Smooth muscle cell (in vitro differentiated cells): Measurements from ENCODE around the gene ITGAD. TPM values are rescaled to one million over a fixed set of nuclear protein-coding genes. Genes with fewer than 3 reads are reported as not detected.

Source experiments
- DNase-seq: peaks from one replicate; lab custom pipeline; 2025; ENCODE audit not compliant: unreplicated experiment; lab: John Stamatoyannopoulos, UW
- H2AFZ ChIP-seq: fragments of 200-600 bp; sonication (generic); 2 replicates; pipeline ENCODE4 v1.6.0; 2016; ENCODE audit warnings: antibody characterized with exemption, low read depth, mild to moderate bottlenecking
- H3F3A ChIP-seq: fragments of 200-600 bp; sonication (generic); 2 replicates; pipeline ENCODE4 v1.6.0; 2017; ENCODE audit warnings: antibody characterized with exemption, low read depth
- H3K27ac ChIP-seq: fragments of 200-600 bp; sonication (generic); 2 replicates; pipeline ENCODE4 v1.5.1; 2016; ENCODE audit warnings: low read depth, mild to moderate bottlenecking
- H3K27me3 ChIP-seq: fragments of 200-600 bp; sonication (generic); 2 replicates; pipeline ENCODE4 v1.6.1; 2016; ENCODE audit warnings: low read depth, mild to moderate bottlenecking
- H3K36me3 ChIP-seq: fragments of 200-600 bp; sonication (generic); 2 replicates; pipeline ENCODE4 v1.5.1; 2016; ENCODE audit warnings: low read depth
- H3K4me1 ChIP-seq: fragments of 200-600 bp; sonication (generic); 2 replicates; pipeline ENCODE4 v1.5.1; 2016; ENCODE audit warnings: low read depth
- H3K4me2 ChIP-seq: fragments of 200-600 bp; sonication (generic); 2 replicates; pipeline ENCODE4 v1.6.0; 2016; ENCODE audit warnings: mild to moderate bottlenecking
- H3K4me3 ChIP-seq: fragments of 200-600 bp; sonication (generic); 2 replicates; pipeline ENCODE4 v1.5.1; 2016; ENCODE audit warnings: mild to moderate bottlenecking
- H3K79me2 ChIP-seq: fragments of 200-600 bp; sonication (generic); 2 replicates; pipeline ENCODE4 v1.6.0; 2016; ENCODE audit warnings: low read depth, mild to moderate bottlenecking
- H3K9ac ChIP-seq: fragments of 200-600 bp; sonication (generic); 2 replicates; pipeline ENCODE4 v1.6.0; 2016; ENCODE audit warnings: low read depth
- H3K9me3 ChIP-seq: fragments of 200-600 bp; sonication (generic); replicated peaks from 2 replicates; pipeline ENCODE4 v1.5.1; 2016; ENCODE audit warnings: low read depth
- H4K20me1 ChIP-seq: fragments of 200-600 bp; sonication (generic); 2 replicates; pipeline ENCODE4 v1.6.0; 2016; ENCODE audit warnings: low read depth
- WGBS: methylation state at CpG from one replicate; pipeline ENCODE4 v1.1.7; 2016; ENCODE audit warnings: low lambda C conversion rate; 5-methylcytosine and 5-hydroxymethylcytosine counted together
- polyA plus RNA-seq: library from polyadenylated mRNA; unstranded; fragments of >200 nt; fragmentation: Nextera tagmentation; extraction: Ambion mirVana; gene quantifications from 2 replicates; pipeline ENCODE4 v1.2.1, GENCODE V29; 2016
- total RNA-seq: library from RNA; depleted of rRNA; stranded (reverse); fragments of >200 nt; gene quantifications from 2 replicates; pipeline ENCODE4 v1.2.3, GENCODE V29; 2014
- TF ChIP-seq, protein P1 (sequence below): fragments of 200-600 bp; sonication (generic); IDR thresholded peaks from 2 replicates; pipeline ENCODE4 v1.5.1; 2017; ENCODE audit warnings: borderline replicate concordance, mild to moderate bottlenecking, antibody characterized with exemption; ENCODE audit not compliant: insufficient read depth, poor library complexity, severe bottlenecking

The ITGAD gene
- total and polyA plus RNA-seq, 2 experiments from 2014 or later: not detected

DNA sequence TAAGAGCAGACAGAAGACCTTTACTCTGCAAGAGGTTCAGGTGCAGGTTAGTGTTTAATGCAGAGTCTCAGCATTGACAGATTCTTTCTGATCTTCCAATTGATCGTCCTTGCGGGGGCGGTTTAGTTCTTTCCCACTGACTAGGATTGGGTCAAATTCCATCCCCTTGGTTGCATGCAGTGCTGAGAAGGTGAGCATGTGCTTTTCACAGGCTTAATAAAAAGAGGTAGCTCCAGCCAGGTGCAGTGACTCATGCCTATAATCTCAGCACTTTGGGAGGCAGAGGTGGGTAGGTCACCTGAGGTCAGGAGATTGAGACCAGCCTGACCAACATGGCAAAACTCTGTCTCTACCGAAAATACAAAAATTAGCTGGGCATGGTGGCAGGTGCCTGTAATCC is 7.5 kb upstream of the ITGAD start:
- no peak overlapping the region for H3K4me3 ChIP-seq
- no peaks in the 10 kb centered on the region for H3K36me3 ChIP-seq
- TF ChIP-seq, protein P1, sequence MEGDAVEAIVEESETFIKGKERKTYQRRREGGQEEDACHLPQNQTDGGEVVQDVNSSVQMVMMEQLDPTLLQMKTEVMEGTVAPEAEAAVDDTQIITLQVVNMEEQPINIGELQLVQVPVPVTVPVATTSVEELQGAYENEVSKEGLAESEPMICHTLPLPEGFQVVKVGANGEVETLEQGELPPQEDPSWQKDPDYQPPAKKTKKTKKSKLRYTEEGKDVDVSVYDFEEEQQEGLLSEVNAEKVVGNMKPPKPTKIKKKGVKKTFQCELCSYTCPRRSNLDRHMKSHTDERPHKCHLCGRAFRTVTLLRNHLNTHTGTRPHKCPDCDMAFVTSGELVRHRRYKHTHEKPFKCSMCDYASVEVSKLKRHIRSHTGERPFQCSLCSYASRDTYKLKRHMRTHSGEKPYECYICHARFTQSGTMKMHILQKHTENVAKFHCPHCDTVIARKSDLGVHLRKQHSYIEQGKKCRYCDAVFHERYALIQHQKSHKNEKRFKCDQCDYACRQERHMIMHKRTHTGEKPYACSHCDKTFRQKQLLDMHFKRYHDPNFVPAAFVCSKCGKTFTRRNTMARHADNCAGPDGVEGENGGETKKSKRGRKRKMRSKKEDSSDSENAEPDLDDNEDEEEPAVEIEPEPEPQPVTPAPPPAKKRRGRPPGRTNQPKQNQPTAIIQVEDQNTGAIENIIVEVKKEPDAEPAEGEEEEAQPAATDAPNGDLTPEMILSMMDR: no peak
- peaks cover 2% of the 10 kb centered on the region for H3K4me1 ChIP-seq
- DNase-seq: no peak
- no peaks in the 10 kb centered on the region for H3F3A ChIP-seq
- H3K27me3 ChIP-seq: no peaks in the 10 kb centered on the region
- H3K9ac ChIP-seq: peak overlapping the region; percentile 45
- no peak overlapping the region for H3K4me2 ChIP-seq
- whole genome bisulfite sequencing: 89% methylated on average over 4 of the region's 4 CpGs
- peak overlapping the region; percentile 84 for H3K27ac ChIP-seq
- no peaks in the 10 kb centered on the region for H3K79me2 ChIP-seq
- no peaks in the 10 kb centered on the region for H3K9me3 ChIP-seq
- no peak overlapping the region for H2AFZ ChIP-seq
- no peaks in the 10 kb centered on the region for H4K20me1 ChIP-seq

- Histone ChIP-seq H3K9ac (peak overlapping the region; percentile 45), H3K4me2 (peak overlapping the region; percentile 69), H3K79me2 (no peaks in the 10 kb centered on the region), H3K36me3 (no peaks in the 10 kb centered on the region), H3K27me3 (no peaks in the 10 kb centered on the region), H4K20me1 (no peaks in the 10 kb centered on the region), H2AFZ (no peak overlapping the region), H3K4me1 (peaks cover 2% of the 10 kb centered on the region), H3K4me3 (no peak overlapping the region), H3K27ac (peak overlapping the region; percentile 84), H3F3A (no peaks in the 10 kb centered on the region), H3K9me3 (no peaks in the 10 kb centered on the region)
- TF ChIP-seq, protein P1: no peak
- DNase-seq: no peak
- WGBS: 57% methylated on average over 6 of the region's 6 CpGs
Observed at GRCh38 chr16:31386157-31386984, 6.8 kb upstream of the ITGAD start.

DNA sequence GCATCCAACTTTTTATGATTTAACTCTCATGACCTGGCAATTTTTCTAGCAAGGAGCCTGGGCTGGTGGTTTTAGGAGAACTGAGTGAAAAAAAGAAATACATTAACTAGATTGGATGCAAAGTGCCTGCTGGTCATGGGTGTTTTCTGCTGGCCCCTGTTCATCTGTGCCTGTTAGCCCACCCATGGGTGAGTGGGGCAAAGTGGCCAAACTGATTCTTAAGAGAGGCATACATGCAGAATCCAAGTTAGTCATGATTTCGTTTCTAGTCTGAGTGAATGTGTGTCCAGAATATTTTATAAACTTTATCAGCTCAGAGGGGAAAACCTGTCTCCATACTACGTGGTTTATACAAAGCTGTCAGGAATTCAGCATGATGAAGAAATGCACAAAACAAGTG is 4.6 kb upstream of the ITGAD start:
- H3K4me2 ChIP-seq: no peak overlapping the region
- 60% methylated on average over 2 of the region's 2 CpGs for WGBS
- H3K4me3 ChIP-seq: no peak overlapping the region
- H3K9me3 ChIP-seq: no peaks in the 10 kb centered on the region
- TF ChIP-seq, protein P1: no peak
- H3K79me2 ChIP-seq: no peaks in the 10 kb centered on the region
- no peaks in the 10 kb centered on the region for H3F3A ChIP-seq
- no peaks in the 10 kb centered on the region for H3K36me3 ChIP-seq
- DNase-seq: no peak
- H3K27me3 ChIP-seq: no peaks in the 10 kb centered on the region
- no peak overlapping the region for H2AFZ ChIP-seq
- H4K20me1 ChIP-seq: no peaks in the 10 kb centered on the region
- no peak overlapping the region for H3K9ac ChIP-seq
- peaks cover 2% of the 10 kb centered on the region for H3K4me1 ChIP-seq
- H3K27ac ChIP-seq: no peak overlapping the region

- 86% methylated on average over 6 of the region's 6 CpGs for WGBS
- Histone ChIP-seq H3K4me1 (peaks cover 2% of the 10 kb centered on the region), H3F3A (no peaks in the 10 kb centered on the region), H2AFZ (no peak overlapping the region), H3K79me2 (no peaks in the 10 kb centered on the region), H3K27ac (no peak overlapping the region), H3K27me3 (no peaks in the 10 kb centered on the region), H3K4me3 (no peak overlapping the region), H3K9me3 (no peaks in the 10 kb centered on the region), H3K4me2 (no peak overlapping the region), H3K36me3 (no peaks in the 10 kb centered on the region), H4K20me1 (no peaks in the 10 kb centered on the region), H3K9ac (no peak overlapping the region)
- DNase-seq: no peak
- TF ChIP-seq, protein P1: no peak
Observed at GRCh38 chr16:31390504-31391041, 2.6 kb upstream of the ITGAD start.
